Articular chondrocyte of knee joint (primary cell): ENCODE data around the gene SRSF1. TPM values are rescaled to one million over a fixed set of nuclear protein-coding genes. Genes with fewer than 3 reads are reported as not detected.

ENCODE experiments used
- small RNA-seq: library from RNA; depleted of rRNA; stranded (forward); fragments of <200 nt; gene quantifications from one replicate; pipeline ENCODE3, GENCODE V24; 2012
- total RNA-seq: library from RNA; depleted of rRNA; stranded (reverse); fragments of >200 nt; gene quantifications from 2 replicates; pipeline ENCODE4 v1.2.3, GENCODE V29; 2012

The SRSF1 gene
- total RNA-seq = 263 and 290 TPM in 2 replicates

GRCh38 chr17:58006924-58007780, at the start of gene SRSF1:
Gene SRSF1 (minus strand): TSS chr17:58007246. CDS start chr17:58007137, 109 bp downstream.

GRCh38 chr17:57987581-57988300, 19.3 kb downstream of the SRSF1 start, which contains the start of gene VEZF1:
Gene VEZF1 (minus strand): TSS chr17:57988254. CDS start chr17:57988111, 143 bp downstream.

GRCh38 chr17:57955183-57955931, 51.7 kb downstream of the SRSF1 start, which contains the start of gene CUEDC1:
Gene CUEDC1 (minus strand): TSS chr17:57955412. CDS start chr17:57885564, 69,848 bp downstream.

Small RNA genes within 50 kb of the gene (small RNA-seq; reads per million reads assigned to genes)
- not detected for gene AC015813.4

Other genes starting within 250 kb of the SRSF1 start
- gene MRPS23, start 157.2 kb downstream of the SRSF1 start, total RNA-seq = 16.3 and 26.4 TPM in 2 replicates
- gene CUEDC1, start 51.8 kb downstream of the SRSF1 start, total RNA-seq = 25.9 and 31.0 TPM in 2 replicates
- gene VEZF1, start 19.0 kb downstream of the SRSF1 start, total RNA-seq = 74.5 and 78.3 TPM in 2 replicates
- gene DYNLL2, start 76.2 kb upstream of the SRSF1 start, total RNA-seq = 16.5 and 19.9 TPM in 2 replicates
- not detected in 2 replicates for gene OR4D1, start 141.1 kb upstream of the SRSF1 start, total RNA-seq
- not detected in 2 replicates for gene OR4D2, start 159.7 kb upstream of the SRSF1 start, total RNA-seq
- not detected in 2 replicates for gene EPX, start 185.5 kb upstream of the SRSF1 start, total RNA-seq
- 11.9 and 12.8 TPM in 2 replicates for gene MKS1, start 212.0 kb upstream of the SRSF1 start, total RNA-seq
- under 0.01 TPM in 1 of 2 replicates, not detected in the other for gene LPO, start 231.3 kb upstream of the SRSF1 start, total RNA-seq